H1 (cell line): ENCODE results near the gene KLHL18. TPM values are rescaled to one million over a fixed set of nuclear protein-coding genes. Genes with fewer than 3 reads are reported as not detected.

Experiments used
- CTCF ChIA-PET: fragments of 300-600 bp; sonication (Branson Sonifier 250); formaldehyde crosslinking; loops from one replicate; lab custom pipeline; 2021; ENCODE audit not compliant: partially characterized antibody; lab: Charles Lee
- POLR2A ChIA-PET: fragments of 300-600 bp; sonication (Branson Sonifier 250); formaldehyde crosslinking; loops from one replicate; lab custom pipeline; 2021; ENCODE audit warnings: inconsistent platforms; ENCODE audit not compliant: partially characterized antibody; lab: Charles Lee
- DNase-seq, 2 experiments: peaks; one replicate each; pipeline versions ENCODE4 v3.0.0 to v3.0.0-alpha.2; 2010 to 2022; ENCODE audit warnings: low spot score in 2 of 2, low read depth in 1 of 2, mixed read lengths in 1 of 2
- FAIRE-seq: peaks from 2 replicates; lab custom pipeline; 2011; peaks lifted over from hg19 to GRCh38; lab: Jason Lieb, UNC
- H2AFZ ChIP-seq: 2 replicates; pipeline ENCODE4 v1.8.1; 2012; ENCODE audit warnings: low read length, inconsistent platforms
- H2AK5ac ChIP-seq: 2 replicates; pipeline ENCODE4 v1.6.1; 2013; ENCODE audit warnings: low read depth, low read length
- H2BK120ac ChIP-seq: replicated peaks from 2 replicates; pipeline ENCODE3; 2013; ENCODE audit warnings: low read depth, low read length, inconsistent platforms
- H2BK12ac ChIP-seq: 2 replicates; pipeline ENCODE4 v1.6.1; 2013; ENCODE audit warnings: low read depth, low read length
- H2BK15ac ChIP-seq: 2 replicates; pipeline ENCODE4 v1.6.1; 2013; ENCODE audit warnings: low read length
- H2BK20ac ChIP-seq: 2 replicates; pipeline ENCODE4 v1.6.1; 2013; ENCODE audit warnings: low read length
- H2BK5ac ChIP-seq: 2 replicates; pipeline ENCODE4 v1.6.1; 2013; ENCODE audit warnings: low read depth, low read length
- H3K14ac ChIP-seq: 2 replicates; pipeline ENCODE4 v1.6.1; 2013; ENCODE audit warnings: inconsistent platforms; ENCODE audit not compliant: insufficient read length
- H3K18ac ChIP-seq: 2 replicates; pipeline ENCODE4 v1.6.1; 2013; ENCODE audit warnings: low read length; ENCODE audit errors: extremely low read depth
- H3K23ac ChIP-seq: 2 replicates; pipeline ENCODE4 v1.6.1; 2013; ENCODE audit warnings: inconsistent platforms; ENCODE audit not compliant: insufficient read length
- H3K23me2 ChIP-seq: 2 replicates; pipeline ENCODE4 v1.6.1; 2013; ENCODE audit warnings: low read depth, low read length
- H3K27ac ChIP-seq: 2 replicates; pipeline ENCODE4 v1.6.1; 2011; ENCODE audit warnings: low read depth, low read length, inconsistent platforms
- H3K27me3 ChIP-seq, 4 experiments: replicated peaks in 1 of 4; 1 replicate in 1 of 4; 2 replicates in 3 of 4; pipeline versions ENCODE4 v1.6.1 to v1.8.1; 2011 to 2013; ENCODE audit warnings: low read length in 3 of 4, mild to moderate bottlenecking in 3 of 4, inconsistent platforms in 2 of 4, mixed read lengths in 2 of 4, moderate library complexity in 1 of 4; ENCODE audit not compliant: control insufficient read depth in 3 of 4, insufficient read depth in 3 of 4; ENCODE audit errors: extremely low read depth in 1 of 4
- H3K36me3 ChIP-seq, 4 experiments: 2 replicates each; pipeline versions ENCODE4 v1.6.1 to v1.8.1; 2011 to 2013; ENCODE audit warnings: mild to moderate bottlenecking in 4 of 4, low read length in 3 of 4, moderate library complexity in 2 of 4, control low read depth in 1 of 4, inconsistent platforms in 1 of 4; ENCODE audit not compliant: insufficient read depth in 4 of 4, control insufficient read depth in 2 of 4
- H3K4ac ChIP-seq: replicated peaks from 2 replicates; pipeline ENCODE3; 2013; ENCODE audit warnings: low read length, low read depth, mixed read lengths, inconsistent platforms; ENCODE audit not compliant: insufficient read length
- H3K4me1 ChIP-seq, 4 experiments: replicated peaks in 1 of 4; 1 replicate in 1 of 4; 2 replicates in 3 of 4; pipeline versions ENCODE4 v1.6.1 to v1.8.1; 2011 to 2013; ENCODE audit warnings: low read length in 3 of 4, inconsistent platforms in 2 of 4, mixed read lengths in 1 of 4; ENCODE audit not compliant: insufficient read depth in 4 of 4, control insufficient read depth in 3 of 4
- H3K4me2 ChIP-seq, 2 experiments: 2 replicates each; pipeline versions ENCODE4 v1.6.1 to v1.8.1; 2011 to 2013; ENCODE audit warnings: low read depth in 2 of 2, low read length in 2 of 2, control low read depth in 1 of 2, inconsistent platforms in 1 of 2, mild to moderate bottlenecking in 1 of 2; ENCODE audit not compliant: insufficient read depth in 1 of 2
- H3K4me3 ChIP-seq, 4 experiments: fragments of 200-600, 300-600 bp in 1 of 4; sonication (generic), shearing (Covaris generic), sonication (Bioruptor Twin) in 1 of 4; 2 replicates each; pipeline versions ENCODE4 v1.5.1 to v1.8.1; 2011 to 2016; ENCODE audit warnings: low read length in 4 of 4, low read depth in 3 of 4, control low read depth in 2 of 4, inconsistent platforms in 2 of 4, mild to moderate bottlenecking in 2 of 4, mixed read lengths in 1 of 4, moderate library complexity in 1 of 4; ENCODE audit not compliant: insufficient read depth in 2 of 4; ENCODE audit errors: extremely low read depth in 1 of 4
- H3K56ac ChIP-seq: replicated peaks from 2 replicates; pipeline ENCODE3; 2013; ENCODE audit warnings: low read depth, mild to moderate bottlenecking, mixed read lengths, low read length, inconsistent platforms; ENCODE audit not compliant: insufficient read length
- H3K79me1 ChIP-seq: 2 replicates; pipeline ENCODE4 v1.6.1; 2013; ENCODE audit warnings: low read depth, low read length, control low read depth
- H3K79me2 ChIP-seq, 2 experiments: 2 replicates each; pipeline versions ENCODE4 v1.6.1 to v1.8.1; 2012 to 2013; ENCODE audit warnings: low read length in 2 of 2, mild to moderate bottlenecking in 2 of 2, inconsistent platforms in 1 of 2; ENCODE audit not compliant: insufficient read depth in 2 of 2, control insufficient read depth in 1 of 2
- H3K9ac ChIP-seq, 4 experiments: replicated peaks in 1 of 4; 1 replicate in 1 of 4; 2 replicates in 3 of 4; pipeline versions ENCODE4 v1.6.1 to v1.8.1; 2011 to 2013; ENCODE audit warnings: low read depth in 3 of 4, low read length in 3 of 4, control low read depth in 2 of 4, mild to moderate bottlenecking in 2 of 4, moderate library complexity in 2 of 4, inconsistent platforms in 1 of 4; ENCODE audit errors: extremely low read depth in 1 of 4
- H3K9me3 ChIP-seq, 2 experiments: 2 replicates each; pipeline versions ENCODE4 v1.6.1 to v1.8.1; 2012 to 2013; ENCODE audit warnings: mild to moderate bottlenecking in 2 of 2, moderate library complexity in 2 of 2, control low read depth in 1 of 2, inconsistent platforms in 1 of 2, low read depth in 1 of 2, low read length in 1 of 2, mixed read lengths in 1 of 2; ENCODE audit not compliant: insufficient read depth in 2 of 2
- H4K20me1 ChIP-seq, 2 experiments: replicated peaks in 1 of 2; 2 replicates each; pipeline versions ENCODE3 to v1.8.1; 2011 to 2013; ENCODE audit warnings: inconsistent platforms in 2 of 2, low read length in 2 of 2, mild to moderate bottlenecking in 1 of 2; ENCODE audit not compliant: insufficient read depth in 2 of 2, control insufficient read depth in 1 of 2
- H4K5ac ChIP-seq: 2 replicates; pipeline ENCODE4 v1.6.1; 2013; ENCODE audit warnings: low read length, low read depth, mixed read lengths, inconsistent platforms; ENCODE audit not compliant: insufficient read length
- H4K8ac ChIP-seq: 2 replicates; pipeline ENCODE4 v1.8.0; 2013; ENCODE audit warnings: mild to moderate bottlenecking, moderate library complexity, low read length, inconsistent platforms; ENCODE audit not compliant: insufficient read depth; ENCODE audit errors: extremely low read depth
- H4K91ac ChIP-seq: replicated peaks from 2 replicates; pipeline ENCODE3; 2013; ENCODE audit warnings: low read length, mixed read lengths, inconsistent platforms; ENCODE audit not compliant: insufficient read length
- ASH2L ChIP-seq: fragments of 200-600, 300-600 bp; sonication (generic); IDR thresholded peaks from one replicate; pipeline ENCODE4 v1.7.1; 2017; ENCODE audit warnings: low read length
- CBX8 ChIP-seq: fragments of 300-800, 300-1000 bp; sonication (generic); IDR thresholded peaks from 2 replicates; pipeline ENCODE4 v1.7.1; 2016; ENCODE audit warnings: low read depth, low read length, borderline replicate concordance
- CEBPB ChIP-seq: IDR thresholded peaks from 2 replicates; pipeline ENCODE4 v1.6.1; 2012; ENCODE audit warnings: low read depth, low read length
- CTBP2 ChIP-seq: IDR thresholded peaks from 2 replicates; pipeline ENCODE4 v1.7.0; 2011; ENCODE audit warnings: borderline replicate concordance, mild to moderate bottlenecking, moderate library complexity, mixed read lengths, low read length; ENCODE audit not compliant: insufficient read depth, insufficient read length
- MAX ChIP-seq: IDR thresholded peaks from 2 replicates; pipeline ENCODE4 v1.6.1; 2012; ENCODE audit warnings: inconsistent platforms
- RBBP5 ChIP-seq: IDR thresholded peaks from 2 replicates; pipeline ENCODE4 v1.7.1; 2012; ENCODE audit warnings: low read depth, mild to moderate bottlenecking, inconsistent platforms, low read length, moderate library complexity, borderline replicate concordance
- RNF2 ChIP-seq: fragments of 200-900, 300-1000 bp; sonication (generic); IDR thresholded peaks from 2 replicates; pipeline ENCODE4 v1.7.1; 2016; ENCODE audit warnings: borderline replicate concordance, low read depth, mild to moderate bottlenecking, antibody characterized with exemption, low read length; ENCODE audit not compliant: poor library complexity, severe bottlenecking; ENCODE audit errors: missing control alignments
- SAP30 ChIP-seq: fragments of 300-600 bp; sonication (generic); IDR thresholded peaks from 2 replicates; pipeline ENCODE4 v1.7.1; 2012; ENCODE audit warnings: low read length, moderate library complexity, mild to moderate bottlenecking, inconsistent platforms; ENCODE audit not compliant: insufficient read depth, insufficient replicate concordance
- SP2 ChIP-seq: IDR thresholded peaks from 2 replicates; pipeline ENCODE4 v1.6.1; 2012; ENCODE audit warnings: mild to moderate bottlenecking, low read length, inconsistent platforms
- SRF ChIP-seq: IDR thresholded peaks from 2 replicates; pipeline ENCODE4 v1.6.1; 2011; ENCODE audit warnings: mild to moderate bottlenecking, low read depth, low read length, moderate library complexity
- SUZ12 ChIP-seq: fragments of 200-600 bp; sonication (generic); IDR thresholded peaks from 2 replicates; pipeline ENCODE4 v1.6.1; 2012; ENCODE audit warnings: mild to moderate bottlenecking, inconsistent platforms, low read length, moderate library complexity, mixed read lengths
- TEAD4 ChIP-seq: IDR thresholded peaks from 2 replicates; pipeline ENCODE4 v1.6.1; 2012; ENCODE audit warnings: low read depth, low read length, inconsistent platforms, mixed read lengths
- WGBS, 2 experiments: shearing (Covaris generic) in 1 of 2; methylation state at CpG; one replicate each; pipeline versions ENCODE4 v1.1.6 to v1.1.7; 2013 to 2015; ENCODE audit warnings: low lambda C conversion rate in 2 of 2, mixed read lengths in 2 of 2, inconsistent platforms in 1 of 2, low coverage in 1 of 2, missing lambda C conversion rate in 1 of 2; ENCODE audit not compliant: insufficient replicate concordance in 2 of 2, insufficient coverage in 1 of 2, insufficient read length in 1 of 2; ENCODE audit errors: extremely low coverage in 1 of 2, missing lambda C conversion rate in 1 of 2; 5-methylcytosine and 5-hydroxymethylcytosine counted together
- polyA plus RNA-seq, 7 experiments: library from polyadenylated mRNA; depleted of rRNA in 3 of 7; stranded (reverse) in 5 of 7; unstranded in 2 of 7; fragments of >200 nt in 5 of 7; fragments of 200-250 nt in 2 of 7; gene quantifications; 1 replicate in 5 of 7; 2 replicates in 1 of 7; 4 replicates in 1 of 7; pipeline versions ENCODE4 v1.2.1 to v1.2.3, GENCODE V29; 2011 to 2013; ENCODE audit warnings: missing spikeins in 2 of 7, mixed read lengths in 2 of 7
- total RNA-seq: library from RNA; stranded (reverse); fragmentation: NEBNext Ultra II Directional; extraction: Animal tissue kit (Norgen Biotek cat#: 25700); gene quantifications from 2 replicates; pipeline ENCODE4 v1.2.1, GENCODE V29; 2021

The KLHL18 gene
- total and polyA plus RNA-seq, 2 of the 8 experiments (the other 6 are each of a cell fraction or from before 2014, with no cell fraction given): 19.9 to 31.7 TPM

- Histone ChIP-seq H2BK15ac (no peak overlapping the region), H2BK20ac (no peak overlapping the region), H3K14ac (no peak overlapping the region), H2BK5ac (no peak overlapping the region), H3K79me1 (no peaks in the 10 kb centered on the region; the same call in 1 of the 2 replicates), H3K23me2 (no peaks in the 10 kb centered on the region), H3K23ac (no peak overlapping the region), H3K27me3 (no peaks in the 10 kb centered on the region), H3K4me1 (no peaks in the 10 kb centered on the region), H3K56ac (no peak overlapping the region), H3K4ac (no peak overlapping the region), H3K4me2 (no peak overlapping the region), H4K20me1 (peaks cover 0 to 2% of the 10 kb centered on the region in 2 experiments), H3K9me3 (no peaks in the 10 kb centered on the region), H3K36me3 (peaks cover 11 to 57% (median 43%) of the 10 kb centered on the region in 4 experiments), H2BK120ac (no peak overlapping the region), H4K8ac (no peak overlapping the region), H3K27ac (no peak overlapping the region), H3K9ac (no peak overlapping the region), H3K4me3 (no peak overlapping the region), H3K79me2 (no peaks in the 10 kb centered on the region), H2AFZ (no peak overlapping the region), H3K18ac (no peak overlapping the region), H4K91ac (no peak overlapping the region), H2AK5ac (no peak overlapping the region), H2BK12ac (no peak overlapping the region), H4K5ac (no peak overlapping the region)
- ChIA-PET POLR2A (interaction anchor here (1.5 kb wide), 1 partner anchor 39 kb away, joined by 5 read pairs; no protein-coding TSS in a partner anchor), CTCF (interaction anchor here (1.2 kb wide), 1 partner anchor 31 kb away, joined by 3 read pairs; no protein-coding TSS in a partner anchor)
- TF ChIP-seq SUZ12: no peak
- TF ChIP-seq SRF: no peak
- no peak for TF ChIP-seq ASH2L
- TF ChIP-seq MAX: no peak
- no peak for TF ChIP-seq CEBPB
- TF ChIP-seq SP2: no peak
- TF ChIP-seq TEAD4: no peak
- no peak for TF ChIP-seq RBBP5
- TF ChIP-seq CTBP2: no peak
- no peak for TF ChIP-seq RNF2
- TF ChIP-seq SAP30: no peak
- no peak for TF ChIP-seq CBX8
- FAIRE-seq (no peak), DNase-seq (no peak)
- WGBS, 2 experiments: 74% methylated on average over 2 of the region's 2 CpGs; no CpG with 5 or more reads in 1 of the 2 experiments
These were observed 57.2 kb downstream of the KLHL18 start for GRCh38 chr3:47339951-47340350.
